Stimulated activated CD8-positive, alpha-beta memory T cell treated with anti-CD3 and anti-CD28 coated beads, Interleukin-12 subunit alpha, Interleukin-12 subunit beta, amount 100 ng/mL, for 1 hour (primary cell): ENCODE data around the gene CCDC106.

Source experiments
- DNase-seq: peaks from one replicate; pipeline ENCODE4 v3.0.0-alpha.2; 2020; ENCODE audit warnings: low read depth

Gene CCDC106

GRCh38 chr19:55614711-55615542 lies 33.1 kb upstream of the CCDC106 start:
- no peak for DNase-seq

GRCh38 chr19:55615543-55616394 lies 32.2 kb upstream of the CCDC106 start:
- DNase-seq: no peak

GRCh38 chr19:55616395-55616875 lies 31.6 kb upstream of the CCDC106 start:
- DNase-seq: no peak

GRCh38 chr19:55617426-55617825 lies 30.6 kb upstream of the CCDC106 start:
- no peak for DNase-seq

GRCh38 chr19:55618426-55618825 lies 29.6 kb upstream of the CCDC106 start:
- no peak for DNase-seq

- no peak for DNase-seq
These were observed 28.7 kb upstream of the CCDC106 start for GRCh38 chr19:55619286-55619685.

- DNase-seq: no peak
These were observed 27.4 kb upstream of the CCDC106 start for GRCh38 chr19:55620410-55621204.

- no peak for DNase-seq
These were observed 26.8 kb upstream of the CCDC106 start for GRCh38 chr19:55621205-55621672.

- no peak for DNase-seq
These were observed 26.3 kb upstream of the CCDC106 start for GRCh38 chr19:55621673-55622231.

GRCh38 chr19:55622242-55622969 lies 25.6 kb upstream of the CCDC106 start:
- no peak for DNase-seq

GRCh38 chr19:55623130-55623529 lies 24.9 kb upstream of the CCDC106 start:
- no peak for DNase-seq

- DNase-seq: no peak
These were observed 24.5 kb upstream of the CCDC106 start for GRCh38 chr19:55623561-55623960.

- DNase-seq: peak; percentile 92
These were observed 23.7 kb upstream of the CCDC106 start, which contains the start of gene ZNF784 for GRCh38 chr19:55624109-55625003. ZNF784 (minus strand) TSS chr19:55624566; CDS start chr19:55624561, 5 bp downstream.

GRCh38 chr19:55625004-55625326 lies 23.0 kb upstream of the CCDC106 start:
- DNase-seq: no peak

- no peak for DNase-seq
These were observed 21.7 kb upstream of the CCDC106 start for GRCh38 chr19:55626350-55626749.

GRCh38 chr19:55632463-55632834 lies 15.6 kb upstream of the CCDC106 start:
- DNase-seq: peak; percentile 83

- DNase-seq: no peak
These were observed 14.2 kb upstream of the CCDC106 start for GRCh38 chr19:55633861-55634260.

GRCh38 chr19:55635334-55635717 lies 12.7 kb upstream of the CCDC106 start:
- no peak for DNase-seq

- no peak for DNase-seq
These were observed 12.1 kb upstream of the CCDC106 start for GRCh38 chr19:55635856-55636440.

- no peak for DNase-seq
These were observed 11.3 kb upstream of the CCDC106 start for GRCh38 chr19:55636723-55637122.
